IPS DF 4.7 (cell line): Measurements from ENCODE around the gene CDK2AP2.
"Not testable (repeated sequence)": the region's sequence is repeated elsewhere in the genome, so short reads cannot be mapped to it uniquely, and the experiment has no call there.

ENCODE experiments used
- DNase-seq: peaks from one replicate; pipeline ENCODE4 v3.0.0-alpha.2; 2013; ENCODE audit warnings: low spot score; ENCODE audit errors: extremely low read depth

The CDK2AP2 gene

DNA sequence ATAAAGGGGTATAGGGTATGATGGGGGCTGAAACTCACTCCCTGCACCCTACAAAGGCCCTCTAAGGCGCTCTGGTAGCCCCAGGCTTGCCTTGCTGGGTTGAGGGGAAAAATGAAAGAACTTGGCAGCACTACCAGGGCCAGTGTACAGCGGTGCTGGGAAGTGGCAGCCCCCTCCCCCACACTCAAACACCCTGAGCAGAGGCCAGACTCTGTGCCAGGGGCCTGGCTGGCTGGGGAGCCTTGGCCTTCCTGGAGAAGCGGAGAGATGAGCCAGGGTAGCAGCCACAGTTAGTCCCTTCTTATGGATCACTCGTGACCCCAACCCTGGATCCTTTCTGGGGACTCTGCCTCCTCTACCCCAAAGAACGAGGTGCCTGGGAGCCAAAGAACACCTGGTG is 41.6 kb downstream of the CDK2AP2 start:
- DNase-seq: no peak

DNA sequence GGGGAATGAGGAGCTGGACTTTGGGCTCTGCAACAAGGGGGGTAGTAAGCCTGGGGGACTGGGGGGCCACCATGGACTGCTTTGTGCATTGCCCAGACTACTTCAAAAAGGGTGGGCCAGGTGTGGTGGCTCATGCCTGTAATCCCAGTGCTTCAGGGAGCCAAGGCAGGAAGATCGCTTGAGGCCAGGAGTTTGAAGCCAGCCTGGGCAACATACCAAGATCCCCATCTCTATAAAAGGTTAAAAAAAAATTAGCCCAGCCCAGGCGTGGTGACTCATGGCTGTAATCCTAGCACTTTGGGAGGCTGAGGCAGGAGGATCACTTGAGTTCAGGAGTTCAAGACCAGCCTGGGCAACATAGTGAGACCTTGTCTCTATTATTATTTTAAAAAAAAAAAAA is 42.4 kb downstream of the CDK2AP2 start:
- DNase-seq: not testable (repeated sequence)

GRCh38 chr11:67465189-67465510 is 42.8 kb downstream of the CDK2AP2 start:
- no peak for DNase-seq

DNA sequence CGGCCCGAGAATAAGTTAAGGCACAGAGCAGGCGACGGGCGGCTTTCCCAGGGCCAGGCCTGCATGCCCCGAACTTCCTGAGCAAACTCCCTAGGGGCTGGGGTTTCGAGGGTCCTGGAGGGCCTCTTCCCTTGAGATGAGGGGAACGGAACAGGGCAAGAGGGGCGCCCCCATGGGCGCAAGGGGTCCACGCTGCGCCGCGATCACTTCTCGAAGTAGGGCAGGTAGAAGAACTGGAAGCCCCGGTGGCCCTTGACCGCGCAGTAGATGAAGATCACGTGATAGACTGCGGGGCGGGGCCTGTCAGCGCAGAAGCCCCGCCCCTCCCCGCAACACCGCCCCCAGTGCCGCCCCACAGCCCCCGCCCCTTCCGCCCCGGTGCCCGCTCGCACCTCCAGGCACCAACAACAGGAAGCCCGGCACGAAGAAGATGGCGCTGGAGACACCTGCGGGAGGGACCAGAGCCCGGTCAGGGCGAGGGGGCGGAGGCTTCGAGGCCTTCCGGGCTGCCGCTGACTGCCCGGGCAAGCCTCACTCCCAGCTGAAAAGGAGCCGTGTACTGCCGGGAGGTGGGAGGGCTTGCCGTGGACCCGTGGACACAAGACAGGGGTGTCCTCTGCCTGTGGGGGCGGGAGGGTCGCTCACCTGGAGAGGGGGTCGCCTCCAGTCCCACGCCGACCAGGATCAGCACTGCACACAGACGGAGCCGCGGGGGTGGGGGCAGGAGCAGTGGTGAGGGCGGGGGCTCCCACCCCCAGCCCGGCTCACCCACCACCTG is 43.4 kb downstream of the CDK2AP2 start:
- DNase-seq: no peak

DNA sequence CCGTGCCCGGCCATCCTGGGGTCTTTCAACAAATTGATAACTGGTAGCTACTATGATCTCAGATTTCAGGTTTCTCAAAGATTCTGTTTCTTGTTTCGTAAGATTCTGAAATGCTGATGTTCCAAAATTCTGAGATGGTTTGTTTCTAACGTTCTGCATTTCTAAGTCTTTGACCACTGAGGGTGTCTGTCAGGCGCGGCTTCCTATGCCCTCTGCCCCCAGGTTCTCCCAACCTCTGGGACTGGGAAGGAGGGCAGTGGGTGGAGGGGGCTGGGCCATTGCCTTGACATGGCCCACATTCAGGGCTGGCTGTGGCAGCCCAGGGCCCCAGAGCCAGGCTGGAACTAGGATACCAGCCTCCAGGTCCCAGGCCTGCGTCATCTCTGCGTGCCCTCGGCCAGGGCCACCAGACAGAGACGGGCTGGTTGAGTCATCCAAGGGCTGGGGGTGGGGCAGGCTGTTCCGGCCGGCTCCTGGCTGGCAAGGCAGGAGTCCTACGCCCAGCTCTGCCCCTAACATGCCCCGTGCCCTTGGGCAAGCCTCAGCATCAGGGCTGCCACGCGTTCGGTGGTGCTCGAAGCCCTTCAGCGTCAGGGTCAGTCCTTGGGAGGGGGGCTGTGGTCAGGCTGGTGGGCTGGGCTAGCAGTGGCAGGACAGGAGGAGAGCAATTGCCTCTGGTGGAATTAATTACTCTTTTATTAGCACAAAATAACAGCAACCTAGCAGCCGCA is 44.1 kb downstream of the CDK2AP2 start:
- no peak for DNase-seq

DNA sequence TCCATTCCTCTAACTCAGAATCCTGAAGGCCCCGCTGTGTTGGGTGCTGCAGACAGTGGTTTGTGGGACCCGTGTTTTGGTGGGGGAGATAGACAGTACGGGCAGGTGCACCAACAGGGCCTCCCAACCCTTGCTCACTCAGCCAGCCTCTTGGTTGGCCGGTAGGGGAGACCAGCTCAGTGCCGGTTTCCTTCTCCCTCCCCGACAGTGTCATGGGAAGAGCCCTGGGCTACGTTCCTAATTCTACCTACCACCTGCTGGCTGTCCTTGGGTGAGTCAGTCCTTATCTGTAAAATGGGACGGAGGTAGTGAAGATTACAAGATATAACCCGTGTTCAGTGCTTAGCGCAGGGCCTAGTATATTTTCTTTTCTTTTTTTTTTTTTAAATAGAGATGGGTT is 44.8 kb downstream of the CDK2AP2 start:
- DNase-seq: no peak

- DNase-seq: no peak
These were observed 49.7 kb downstream of the CDK2AP2 start for GRCh38 chr11:67458266-67458665.

DNA sequence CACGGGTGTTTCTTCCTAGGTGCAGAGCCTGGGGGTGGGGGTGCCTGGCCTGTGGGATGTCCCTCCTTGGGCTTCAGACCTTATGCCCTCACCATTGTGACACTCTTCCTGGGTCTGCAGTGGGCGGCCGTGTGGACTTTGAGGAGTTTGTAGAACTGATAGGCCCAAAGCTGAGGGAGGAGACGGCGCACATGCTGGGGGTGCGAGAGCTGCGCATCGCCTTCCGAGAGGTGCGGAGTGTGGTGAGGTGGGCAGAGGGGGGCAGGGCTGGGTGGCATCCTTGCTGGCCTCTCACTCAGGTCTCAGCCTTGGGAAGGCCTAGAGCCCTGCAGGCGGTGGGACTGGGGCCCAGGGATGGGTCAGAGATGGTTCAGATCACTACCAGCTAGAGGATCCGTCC is 50.5 kb downstream of the CDK2AP2 start:
- no peak for DNase-seq
